ENCODE data around the gene CRYBB3.

- TF ChIP-seq CTCF (IDR thresholded peaks at IDR 0.05): no peak
- TF ChIP-seq POLR2A (IDR thresholded peaks at IDR 0.05): no peak
Measured at GRCh38 chr22:25162561-25162960, 37.1 kb upstream of the CRYBB3 start.

All from heart left ventricle (tissue), 13 donors.